GM12865 (cell line): Measurements from ENCODE around the gene KIF12.
"Not testable (repeated sequence)": the region's sequence is repeated elsewhere in the genome, so short reads cannot be mapped to it uniquely, and the experiment has no call there.

Experiments
- DNase-seq: peaks from one replicate; pipeline ENCODE4 v3.0.0; 2010; ENCODE audit warnings: low read depth
- H3K4me3 ChIP-seq: 2 replicates; pipeline ENCODE4 v1.5.1; 2011; ENCODE audit warnings: mild to moderate bottlenecking, low read depth, low read length, control low read depth
- CTCF ChIP-seq: IDR thresholded peaks from 2 replicates; pipeline ENCODE4 v1.5.1; 2011; ENCODE audit warnings: low read length, control low read depth, low read depth, inconsistent platforms; ENCODE audit not compliant: insufficient read depth; ENCODE audit errors: missing control alignments

The KIF12 gene

GRCh38 chr9:114084282-114085073 lies 14.6 kb downstream of the KIF12 start:
- no peak for DNase-seq
- TF ChIP-seq CTCF, result no peak
- no peak overlapping the region for H3K4me3 ChIP-seq

DNA sequence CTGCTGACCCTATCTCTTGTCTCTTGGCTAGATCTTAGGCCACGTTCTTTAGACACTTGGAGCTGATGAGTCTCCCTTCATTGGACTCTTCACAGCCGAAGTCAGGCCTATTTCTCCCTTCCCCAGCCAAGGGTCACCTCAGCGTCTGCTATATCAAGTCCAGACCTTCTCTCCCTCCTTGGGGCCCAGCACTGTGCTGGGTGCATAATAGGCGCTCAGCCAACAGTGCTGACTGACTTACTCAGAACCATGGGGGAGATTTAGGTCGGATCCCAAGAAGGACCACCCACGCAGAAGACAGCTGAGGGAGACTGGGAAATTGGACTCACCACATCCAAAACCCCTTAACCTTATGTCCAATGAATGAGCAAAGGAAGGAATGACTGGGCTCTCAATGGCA lies 15.4 kb downstream of the KIF12 start:
- DNase-seq, result no peak
- TF ChIP-seq CTCF, result no peak
- H3K4me3 ChIP-seq, result no peak overlapping the region

- not testable (repeated sequence) for H3K4me3 ChIP-seq, DNase-seq
Observed at GRCh38 chr9:114082763-114083412, 16.2 kb downstream of the KIF12 start.

DNA sequence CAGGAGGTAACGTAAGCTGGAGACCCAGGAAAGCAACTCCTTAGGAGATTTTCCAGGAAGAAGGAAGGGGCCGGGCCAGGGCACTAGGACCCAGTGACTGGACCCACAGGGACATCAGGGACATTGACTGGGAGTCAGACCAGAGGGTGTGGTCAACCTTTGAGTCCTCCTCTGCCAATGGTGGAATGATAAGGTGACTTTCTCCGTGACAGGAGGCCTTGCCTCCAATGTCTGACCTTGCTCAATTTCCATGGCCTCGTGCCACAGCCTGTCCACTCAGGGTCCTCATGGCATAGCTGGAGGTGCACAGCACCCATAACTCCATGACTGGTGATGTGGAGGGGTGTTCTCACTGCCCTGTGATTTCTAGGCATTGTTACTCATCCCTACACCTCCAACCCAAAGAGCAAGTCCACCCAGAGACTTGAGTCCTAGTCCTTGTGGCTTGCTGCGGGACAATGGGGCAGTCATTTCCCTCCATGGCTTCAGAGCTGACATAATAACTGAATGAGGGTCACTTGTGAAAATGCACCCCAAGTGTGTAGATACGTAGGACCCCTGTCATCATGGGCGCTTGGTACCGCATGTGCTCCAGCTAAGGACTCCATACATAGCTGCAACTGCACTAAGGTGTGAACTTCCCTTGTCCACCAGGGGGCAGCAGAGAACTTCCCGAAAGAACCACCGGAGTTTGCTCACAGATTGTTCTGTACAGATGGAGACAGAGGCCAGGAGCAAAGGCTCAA lies 16.9 kb downstream of the KIF12 start:
- TF ChIP-seq CTCF, result peak; percentile 88
- H3K4me3 ChIP-seq, result no peak overlapping the region
- peak; percentile 81 for DNase-seq

GRCh38 chr9:114081441-114082016 lies 17.6 kb downstream of the KIF12 start:
- no peak overlapping the region for H3K4me3 ChIP-seq
- TF ChIP-seq CTCF, result no peak
- no peak for DNase-seq

GRCh38 chr9:114080773-114081440 lies 18.2 kb downstream of the KIF12 start:
- TF ChIP-seq CTCF, result no peak
- H3K4me3 ChIP-seq, result no peak overlapping the region
- DNase-seq, result no peak

DNA sequence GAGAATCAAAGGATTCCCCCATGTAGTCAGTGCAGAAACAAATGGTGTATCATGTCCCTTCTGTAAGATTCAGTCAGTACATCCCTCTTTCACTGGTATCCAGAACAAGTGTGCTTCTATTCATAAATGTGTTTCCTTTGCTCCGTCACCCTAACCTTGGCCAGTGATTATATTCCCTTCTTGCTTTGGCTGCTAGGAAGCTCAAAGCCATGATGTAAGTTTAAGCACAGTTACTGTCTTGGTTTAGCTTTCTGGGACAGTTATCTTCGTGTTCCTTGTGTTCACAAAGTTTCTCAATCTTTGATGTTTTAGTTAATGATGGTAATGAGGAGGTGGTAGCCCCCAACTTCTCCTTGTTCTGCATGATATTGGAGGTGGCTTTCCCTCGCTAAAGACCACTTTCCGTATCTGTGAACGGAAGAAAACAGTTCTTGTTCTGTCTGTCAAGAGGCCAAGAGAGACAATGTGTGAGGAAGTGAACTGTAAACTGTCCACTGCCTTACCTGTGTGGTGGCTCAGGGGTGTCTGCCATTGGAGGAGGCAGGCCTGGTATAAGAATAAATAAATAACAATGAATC lies 18.8 kb downstream of the KIF12 start:
- no peak for TF ChIP-seq CTCF
- H3K4me3 ChIP-seq, result no peak overlapping the region
- no peak for DNase-seq
